Glutamatergic neuron (in vitro differentiated cells): ENCODE data around the gene CNMD. TPM values are rescaled to one million over a fixed set of nuclear protein-coding genes. Genes with fewer than 3 reads are reported as not detected.

Experiments
- DNase-seq: peaks from one replicate; pipeline ENCODE4 v3.0.0; 2022
- H3K27ac Mint-ChIP-seq: one replicate; pipeline ENCODE4 v1.8.0; 2020; ENCODE audit warnings: mild to moderate bottlenecking, mixed read lengths, inconsistent platforms; ENCODE audit not compliant: unreplicated experiment
- H3K27me3 Mint-ChIP-seq: one replicate; pipeline ENCODE4 v1.8.0; 2020; ENCODE audit warnings: mild to moderate bottlenecking, moderate library complexity, mixed read lengths, inconsistent platforms; ENCODE audit not compliant: unreplicated experiment
- H3K36me3 Mint-ChIP-seq: one replicate; pipeline ENCODE4 v1.8.0; 2020; ENCODE audit warnings: mild to moderate bottlenecking, mixed read lengths, inconsistent platforms; ENCODE audit not compliant: unreplicated experiment
- H3K4me1 Mint-ChIP-seq: one replicate; pipeline ENCODE4 v1.8.0; 2020; ENCODE audit warnings: mild to moderate bottlenecking, low read depth, mixed read lengths, inconsistent platforms; ENCODE audit not compliant: unreplicated experiment
- H3K4me3 Mint-ChIP-seq: one replicate; pipeline ENCODE4 v1.8.0; 2020; ENCODE audit warnings: mild to moderate bottlenecking, mixed read lengths, inconsistent platforms; ENCODE audit not compliant: unreplicated experiment
- H3K9me3 Mint-ChIP-seq: one replicate; pipeline ENCODE4 v1.8.0; 2020; ENCODE audit warnings: mild to moderate bottlenecking, moderate library complexity, mixed read lengths, inconsistent platforms; ENCODE audit not compliant: unreplicated experiment
- total RNA-seq: library from RNA; stranded (reverse); fragmentation: NEBNext Ultra II Directional; extraction: Animal tissue kit (Norgen Biotek cat#: 25700); gene quantifications from one replicate; pipeline ENCODE4 v1.2.1, GENCODE V29; 2021; ENCODE audit not compliant: unreplicated experiment
- TF ChIP-seq, protein P1 (sequence below): fragments of 200-600 bp; sonication (generic); IDR thresholded peaks from one replicate; pipeline ENCODE4 v1.5.0; 2021; ENCODE audit not compliant: partially characterized antibody, unreplicated experiment

Gene CNMD
- total RNA-seq, 1 donor from 2014 or later: 0.98 TPM

DNA sequence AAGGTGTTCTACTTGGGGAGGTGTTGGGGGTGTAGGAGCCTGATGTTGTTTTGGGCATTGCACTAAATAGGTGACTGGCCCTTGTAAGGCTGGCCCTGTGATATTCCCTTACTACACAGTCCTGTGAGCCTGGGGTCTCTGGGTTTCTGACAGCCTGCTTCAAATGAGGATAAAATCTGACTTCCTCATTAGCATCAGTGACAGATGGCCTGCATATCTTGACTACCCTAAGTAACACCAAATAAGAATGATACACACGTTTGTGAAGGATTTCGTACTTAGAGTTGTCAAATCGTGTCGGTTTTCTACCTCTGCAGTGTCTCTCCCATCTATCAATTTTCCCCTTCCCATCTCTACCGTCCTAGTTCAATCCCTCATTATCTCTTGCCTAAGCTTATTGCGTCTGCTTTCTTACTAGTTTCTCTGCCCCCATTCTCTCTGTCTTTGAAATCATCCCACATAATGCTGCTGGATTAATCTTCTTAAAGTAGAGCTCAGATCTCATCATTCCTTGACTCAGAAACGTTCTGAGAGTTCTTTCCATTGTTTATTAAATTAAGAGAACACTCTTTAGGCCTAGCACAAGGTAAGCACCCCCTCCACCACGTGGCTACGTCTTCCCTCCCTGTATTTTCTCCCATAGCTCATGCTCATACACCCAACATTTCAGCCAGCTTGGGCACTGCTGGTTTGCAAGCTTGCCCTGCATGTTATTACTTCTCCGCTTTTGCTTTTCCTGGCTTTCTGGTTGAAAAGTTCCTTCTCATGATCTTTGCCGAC is 26.2 kb upstream of the CNMD start:
- Mint-ChIP-seq H3K36me3 (no peaks in the 10 kb centered on the region), H3K27me3 (peaks cover 3% of the 10 kb centered on the region), H3K27ac (no peak overlapping the region), H3K9me3 (peaks cover 1% of the 10 kb centered on the region), H3K4me1 (peaks cover 6% of the 10 kb centered on the region), H3K4me3 (no peak overlapping the region)
- TF ChIP-seq, protein P1, sequence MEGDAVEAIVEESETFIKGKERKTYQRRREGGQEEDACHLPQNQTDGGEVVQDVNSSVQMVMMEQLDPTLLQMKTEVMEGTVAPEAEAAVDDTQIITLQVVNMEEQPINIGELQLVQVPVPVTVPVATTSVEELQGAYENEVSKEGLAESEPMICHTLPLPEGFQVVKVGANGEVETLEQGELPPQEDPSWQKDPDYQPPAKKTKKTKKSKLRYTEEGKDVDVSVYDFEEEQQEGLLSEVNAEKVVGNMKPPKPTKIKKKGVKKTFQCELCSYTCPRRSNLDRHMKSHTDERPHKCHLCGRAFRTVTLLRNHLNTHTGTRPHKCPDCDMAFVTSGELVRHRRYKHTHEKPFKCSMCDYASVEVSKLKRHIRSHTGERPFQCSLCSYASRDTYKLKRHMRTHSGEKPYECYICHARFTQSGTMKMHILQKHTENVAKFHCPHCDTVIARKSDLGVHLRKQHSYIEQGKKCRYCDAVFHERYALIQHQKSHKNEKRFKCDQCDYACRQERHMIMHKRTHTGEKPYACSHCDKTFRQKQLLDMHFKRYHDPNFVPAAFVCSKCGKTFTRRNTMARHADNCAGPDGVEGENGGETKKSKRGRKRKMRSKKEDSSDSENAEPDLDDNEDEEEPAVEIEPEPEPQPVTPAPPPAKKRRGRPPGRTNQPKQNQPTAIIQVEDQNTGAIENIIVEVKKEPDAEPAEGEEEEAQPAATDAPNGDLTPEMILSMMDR: no peak
- DNase-seq: no peak

DNA sequence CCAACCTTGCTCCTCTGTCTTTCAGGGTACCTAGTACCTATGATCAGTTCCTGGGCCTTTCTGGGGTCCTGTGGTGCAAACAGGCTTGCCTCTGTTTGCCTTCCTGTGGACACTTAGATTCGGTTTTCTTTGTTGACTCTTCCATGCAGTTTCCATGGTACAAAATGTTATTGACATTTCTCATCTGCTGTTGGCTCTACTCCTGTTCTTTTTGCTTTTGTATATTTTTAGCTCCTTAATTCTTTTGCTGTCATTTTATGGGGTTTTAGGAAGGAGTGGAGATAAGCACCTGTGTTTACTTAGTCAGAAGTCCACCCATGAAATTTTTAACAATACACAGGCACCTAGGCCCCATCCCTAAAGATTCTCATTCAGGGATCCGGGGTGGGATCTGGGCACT is 20.5 kb upstream of the CNMD start:
- no peak for DNase-seq
- TF ChIP-seq, protein P1: no peak
- Mint-ChIP-seq H3K4me3 (no peak overlapping the region), H3K27me3 (peaks cover 1% of the 10 kb centered on the region), H3K27ac (no peak overlapping the region), H3K9me3 (peaks cover 1% of the 10 kb centered on the region), H3K36me3 (no peaks in the 10 kb centered on the region), H3K4me1 (no peaks in the 10 kb centered on the region)

DNA sequence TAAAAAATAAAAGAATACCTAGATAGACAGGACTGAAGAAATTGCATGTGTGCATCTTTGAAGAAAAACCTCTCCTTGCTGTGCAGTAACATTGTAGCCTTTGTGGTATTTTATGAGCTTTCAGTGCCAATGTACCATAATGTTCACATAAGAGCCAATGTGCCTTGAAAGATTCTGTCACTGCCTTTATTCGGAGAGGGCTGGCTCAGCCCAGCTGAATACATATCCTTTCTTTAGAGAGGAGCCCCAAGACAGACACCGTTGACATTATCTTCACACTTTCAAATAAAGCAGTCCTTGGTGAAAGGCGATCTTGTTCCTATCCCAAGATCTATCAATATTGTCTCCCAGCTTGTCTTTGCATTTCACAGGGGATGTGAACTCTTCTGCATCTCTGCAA is 18.5 kb upstream of the CNMD start:
- Mint-ChIP-seq H3K4me1 (no peaks in the 10 kb centered on the region), H3K27ac (no peak overlapping the region), H3K4me3 (no peak overlapping the region), H3K27me3 (peaks cover 1% of the 10 kb centered on the region), H3K36me3 (no peaks in the 10 kb centered on the region), H3K9me3 (peaks cover 1% of the 10 kb centered on the region)
- TF ChIP-seq, protein P1: no peak
- DNase-seq: no peak

DNA sequence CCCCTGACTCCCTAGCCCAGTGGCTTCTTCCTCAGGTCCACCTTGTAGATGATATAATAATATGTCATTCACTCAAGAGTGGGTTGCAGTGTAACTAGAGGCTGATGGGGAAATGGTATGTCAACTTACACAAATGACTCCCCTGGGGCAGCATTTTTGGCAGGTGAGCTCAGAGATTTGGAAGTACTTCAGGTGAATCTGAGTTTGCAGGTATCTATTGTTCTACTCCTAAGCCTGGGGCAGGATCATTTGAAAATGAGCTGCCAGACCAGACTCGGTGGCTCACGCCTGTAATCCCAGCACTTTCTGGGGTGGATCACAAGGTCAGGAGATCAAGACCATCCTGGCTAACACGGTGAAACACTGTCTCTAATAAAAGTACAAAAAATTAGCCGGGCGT is 11.6 kb upstream of the CNMD start:
- Mint-ChIP-seq H3K36me3 (no peaks in the 10 kb centered on the region), H3K4me3 (no peak overlapping the region), H3K9me3 (no peaks in the 10 kb centered on the region), H3K27me3 (no peaks in the 10 kb centered on the region), H3K27ac (no peak overlapping the region), H3K4me1 (no peaks in the 10 kb centered on the region)
- no peak for DNase-seq
- TF ChIP-seq, protein P1: no peak

DNA sequence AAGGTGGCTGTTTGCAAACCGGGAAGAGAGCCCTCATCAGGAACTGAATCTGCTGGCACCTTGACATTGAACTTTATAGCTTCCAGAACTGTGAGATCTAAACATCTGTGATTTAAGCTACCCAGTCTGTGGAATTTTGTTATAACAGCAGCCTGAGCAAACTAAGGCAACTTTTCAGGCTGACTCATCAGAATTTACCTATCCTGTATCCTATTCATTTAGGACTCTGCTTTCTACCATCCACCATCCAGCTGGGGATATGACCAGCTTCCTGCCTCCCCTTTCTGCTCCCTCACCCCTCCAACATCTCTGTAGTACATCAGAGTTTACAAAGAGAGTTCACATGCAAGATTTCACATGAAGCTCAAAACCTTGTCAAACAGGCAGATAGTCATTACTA is 11.1 kb upstream of the CNMD start:
- TF ChIP-seq, protein P1: no peak
- Mint-ChIP-seq H3K9me3 (peaks cover 1% of the 10 kb centered on the region), H3K36me3 (no peaks in the 10 kb centered on the region), H3K27me3 (no peaks in the 10 kb centered on the region), H3K27ac (no peak overlapping the region), H3K4me1 (no peaks in the 10 kb centered on the region), H3K4me3 (no peak overlapping the region)
- DNase-seq: no peak
